Left lung (tissue), 10 donors: ENCODE results near the gene KLF9. TPM values are rescaled to one million over a fixed set of nuclear protein-coding genes. Genes with fewer than 3 reads are reported as not detected.
A peak's percentile ranks its signal among the peaks of the same experiment; 100 is the strongest.

Experiments used
- ATAC-seq: fragments of 200-7000 bp; cut with Tn5 transposase; one replicate; pipeline ENCODE4 v1.9.1; 2020; ENCODE audit warnings: moderate library complexity
- DNase-seq, 4 donors: peaks; one replicate each; pipeline ENCODE4 v3.0.0-alpha.2; 2013 to 2020
- H3K27ac ChIP-seq, 2 donors: fragments of 200-600 bp; sonication (generic) in 1 of 2; one replicate each; pipeline versions ENCODE4 v1.5.0 to v1.8.0; 2020 to 2021
- H3K27me3 ChIP-seq, 2 donors: fragments of 200-600 bp; sonication (generic) in 1 of 2; one replicate each; pipeline versions ENCODE4 v1.5.0 to v1.8.0; 2020 to 2021
- H3K36me3 ChIP-seq, 2 donors: fragments of 200-600 bp; sonication (generic) in 1 of 2; one replicate each; pipeline versions ENCODE4 v1.5.0 to v1.8.0; 2020 to 2021
- H3K4me1 ChIP-seq, 2 donors: fragments of 200-600 bp; one replicate each; pipeline ENCODE4 v1.8.0; 2021
- H3K4me3 ChIP-seq, 2 donors: fragments of 200-600 bp; sonication (generic) in 1 of 2; one replicate each; pipeline versions ENCODE4 v1.5.0 to v1.8.0; 2020 to 2021; ENCODE audit warnings: mild to moderate bottlenecking in 1 of 2
- H3K9me3 ChIP-seq, 2 donors: fragments of 200-600 bp; sonication (generic) in 1 of 2; one replicate each; pipeline versions ENCODE4 v1.5.0 to v1.8.0; 2020 to 2021
- intact Hi-C, 2 donors: fragments of 100-400 bp; cut with DNase I; formaldehyde crosslinking; loops; one replicate each; pipeline versions ENCODE4 v1.11.2 to v1.14.2; 2022
- polyA plus RNA-seq, 6 donors: library from polyadenylated mRNA; unstranded; fragments of 120-200 nt; gene quantifications; one replicate each; pipeline ENCODE4 v1.2.1, GENCODE V29; 2013; ENCODE audit not compliant: insufficient read length in 6 of 6
- total RNA-seq, 2 donors: library from RNA; stranded (reverse); fragmentation: NEBNext Ultra II Directional; extraction: Animal tissue kit (Norgen Biotek cat#: 25700); gene quantifications; one replicate each; pipeline ENCODE4 v1.2.1, GENCODE V29; 2021
- TF ChIP-seq, protein P1 (sequence below), 2 donors: fragments of 200-600 bp; sonication (generic) in 1 of 2; IDR thresholded peaks; one replicate each; pipeline versions ENCODE4 v1.5.0 to v1.8.0; 2021; ENCODE audit warnings: antibody characterized with exemption in 2 of 2
- donor health status: DM: no; HTN: yes; CAD: no.
- donor health status: DM: no; HTN: no; CAD: no.

KLF9 gene
- total and polyA plus RNA-seq, 8 donors = 2.7 to 42.0 (median 3.8) TPM

DNA sequence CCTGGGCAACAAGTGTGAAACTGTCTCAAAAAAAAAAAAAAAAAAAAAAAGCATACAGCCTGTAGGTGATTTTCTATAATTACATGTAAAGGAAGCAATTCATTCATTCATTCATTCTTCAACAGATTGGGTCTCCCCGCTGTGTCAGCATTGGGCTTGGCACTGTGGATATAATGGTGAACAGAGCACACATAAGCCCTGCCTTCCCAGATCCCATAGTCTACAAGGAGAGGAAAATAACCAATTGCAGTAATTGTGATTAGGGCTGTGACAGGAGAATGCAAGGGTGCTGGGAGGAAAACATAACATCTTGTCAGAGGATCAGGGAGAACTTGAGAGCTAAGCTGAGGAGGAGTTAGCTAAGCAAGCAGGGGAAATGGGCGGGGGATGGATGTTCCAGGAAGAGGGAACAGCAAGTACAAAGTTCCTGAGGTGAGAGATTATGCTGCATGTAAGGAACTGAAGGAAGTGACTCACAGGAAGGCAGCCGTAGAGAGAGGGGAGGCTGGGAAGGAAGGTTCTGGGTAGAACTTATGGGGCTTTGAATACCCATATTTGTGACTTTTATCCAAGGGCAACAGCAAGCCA is 24.0 kb upstream of the KLF9 start:
- Histone ChIP-seq H3K4me3 (no peak overlapping the region), H3K9me3 (no peaks in the 10 kb centered on the region), H3K4me1 (peaks cover 5 to 51% of the 10 kb centered on the region in 2 donors), H3K36me3 (no peaks in the 10 kb centered on the region), H3K27me3 (no peaks in the 10 kb centered on the region), H3K27ac (peak overlapping the region; percentile 15 to 68)
- intact Hi-C loops = no loop called here
- DNase-seq (peak in 1 of 4 donors; percentile 67), ATAC-seq (peak; percentile 83)
- TF ChIP-seq, protein P1, sequence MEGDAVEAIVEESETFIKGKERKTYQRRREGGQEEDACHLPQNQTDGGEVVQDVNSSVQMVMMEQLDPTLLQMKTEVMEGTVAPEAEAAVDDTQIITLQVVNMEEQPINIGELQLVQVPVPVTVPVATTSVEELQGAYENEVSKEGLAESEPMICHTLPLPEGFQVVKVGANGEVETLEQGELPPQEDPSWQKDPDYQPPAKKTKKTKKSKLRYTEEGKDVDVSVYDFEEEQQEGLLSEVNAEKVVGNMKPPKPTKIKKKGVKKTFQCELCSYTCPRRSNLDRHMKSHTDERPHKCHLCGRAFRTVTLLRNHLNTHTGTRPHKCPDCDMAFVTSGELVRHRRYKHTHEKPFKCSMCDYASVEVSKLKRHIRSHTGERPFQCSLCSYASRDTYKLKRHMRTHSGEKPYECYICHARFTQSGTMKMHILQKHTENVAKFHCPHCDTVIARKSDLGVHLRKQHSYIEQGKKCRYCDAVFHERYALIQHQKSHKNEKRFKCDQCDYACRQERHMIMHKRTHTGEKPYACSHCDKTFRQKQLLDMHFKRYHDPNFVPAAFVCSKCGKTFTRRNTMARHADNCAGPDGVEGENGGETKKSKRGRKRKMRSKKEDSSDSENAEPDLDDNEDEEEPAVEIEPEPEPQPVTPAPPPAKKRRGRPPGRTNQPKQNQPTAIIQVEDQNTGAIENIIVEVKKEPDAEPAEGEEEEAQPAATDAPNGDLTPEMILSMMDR (IDR thresholded peaks at IDR 0.05) = no peak

DNA sequence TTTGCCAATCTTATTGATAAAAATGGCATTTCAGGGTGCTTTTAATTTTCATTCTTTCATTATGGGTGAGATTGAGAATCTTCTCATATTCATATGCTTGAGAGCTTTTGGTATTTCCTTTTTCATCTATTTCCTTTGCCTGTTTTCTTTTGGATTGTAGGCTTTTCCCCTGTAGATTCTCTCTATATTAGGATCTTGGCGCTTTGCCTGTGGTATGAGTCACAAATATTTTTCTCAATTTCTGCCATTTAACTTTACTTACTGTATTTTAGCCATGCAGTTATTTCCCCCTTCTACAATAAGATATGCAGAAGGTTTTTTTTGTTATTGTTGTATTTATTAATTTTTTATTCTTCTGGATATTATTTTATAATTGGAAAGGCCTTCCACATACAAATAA is 21.5 kb upstream of the KLF9 start:
- DNase-seq (no peak), ATAC-seq (no peak)
- no peak overlapping the region for H3K4me3 ChIP-seq
- H3K27ac ChIP-seq = peak overlapping the region; percentile 20 to 55
- H3K36me3 ChIP-seq = no peaks in the 10 kb centered on the region
- intact Hi-C loops = no loop called here
- H3K4me1 ChIP-seq = peaks cover 5 to 51% of the 10 kb centered on the region in 2 donors
- H3K27me3 ChIP-seq = no peaks in the 10 kb centered on the region
- TF ChIP-seq, protein P1 (IDR thresholded peaks at IDR 0.05) = no peak
- H3K9me3 ChIP-seq = no peaks in the 10 kb centered on the region

DNA sequence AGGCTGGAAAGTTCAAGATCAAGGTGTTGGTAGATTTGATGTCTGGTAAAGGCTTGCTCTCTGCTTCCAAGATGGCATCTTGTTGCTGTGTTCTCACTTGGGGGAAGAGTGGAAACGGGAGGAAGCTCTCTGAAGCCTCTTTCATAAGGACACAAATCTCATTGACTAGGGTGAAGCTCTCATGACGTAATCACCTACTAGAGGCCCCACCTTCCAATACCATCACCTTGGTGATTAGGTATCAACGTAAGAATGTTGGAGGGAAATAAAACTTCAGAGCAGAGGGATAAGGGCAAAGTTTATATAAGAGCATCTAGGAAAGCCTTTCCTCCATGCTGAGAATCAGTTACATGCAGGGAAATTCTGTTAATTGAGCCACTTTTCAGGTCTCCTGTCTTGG is 15.4 kb upstream of the KLF9 start:
- TF ChIP-seq, protein P1 (IDR thresholded peaks at IDR 0.05) = no peak
- no peaks in the 10 kb centered on the region for H3K9me3 ChIP-seq
- no peak overlapping the region for H3K4me3 ChIP-seq
- intact Hi-C loops = no loop called here
- no peaks in the 10 kb centered on the region for H3K4me1 ChIP-seq
- no peak for ATAC-seq
- no peaks in the 10 kb centered on the region for H3K27me3 ChIP-seq
- no peak overlapping the region for H3K27ac ChIP-seq
- no peaks in the 10 kb centered on the region for H3K36me3 ChIP-seq
- no peak for DNase-seq

GRCh38 chr9:70428781-70429180 is 14.3 kb upstream of the KLF9 start:
- H3K4me3 ChIP-seq = no peak overlapping the region
- ATAC-seq (no peak), DNase-seq (no peak)
- no peaks in the 10 kb centered on the region for H3K9me3 ChIP-seq
- TF ChIP-seq, protein P1 (IDR thresholded peaks at IDR 0.05) = no peak
- H3K36me3 ChIP-seq = no peaks in the 10 kb centered on the region
- H3K27me3 ChIP-seq = no peaks in the 10 kb centered on the region
- intact Hi-C loops = no loop called here
- H3K27ac ChIP-seq = no peak overlapping the region
- no peaks in the 10 kb centered on the region for H3K4me1 ChIP-seq

- no peak overlapping the region for H3K4me3 ChIP-seq
- H3K27ac ChIP-seq = no peak overlapping the region
- DNase-seq (no peak), ATAC-seq (no peak)
- no peaks in the 10 kb centered on the region for H3K27me3 ChIP-seq
- peaks cover 0 to 9% of the 10 kb centered on the region in 2 donors for H3K4me1 ChIP-seq
- H3K36me3 ChIP-seq = no peaks in the 10 kb centered on the region
- H3K9me3 ChIP-seq = no peaks in the 10 kb centered on the region
- intact Hi-C loops = no loop called here
- TF ChIP-seq, protein P1 (IDR thresholded peaks at IDR 0.05) = no peak
Measured at GRCh38 chr9:70427161-70427945, 12.9 kb upstream of the KLF9 start.
